Mesenchymal stem cell (in vitro differentiated cells and primary cell): ENCODE results near the gene PTPRR.
"Not testable (repeated sequence)": the region's sequence is repeated elsewhere in the genome, so short reads cannot be mapped to it uniquely, and the experiment has no call there.

Source experiments
- DNase-seq: peaks from one replicate; pipeline ENCODE4 v3.0.0-alpha.2; 2013
- H2AFZ ChIP-seq: one replicate; pipeline ENCODE4 v1.6.1; 2013; ENCODE audit warnings: low read depth, mild to moderate bottlenecking, control low read depth, inconsistent platforms, low read length, moderate library complexity
- H2AK5ac ChIP-seq: 2 replicates; pipeline ENCODE4 v1.6.1; 2013; ENCODE audit warnings: low read length, moderate library complexity, mild to moderate bottlenecking, inconsistent platforms; ENCODE audit not compliant: severe bottlenecking
- H2BK120ac ChIP-seq: one replicate; pipeline ENCODE4 v1.6.1; 2013; ENCODE audit warnings: low read depth, mild to moderate bottlenecking, inconsistent platforms, low read length, moderate library complexity
- H2BK12ac ChIP-seq, 2 experiments: one replicate each; pipeline ENCODE4 v1.6.1; 2013; ENCODE audit warnings: inconsistent platforms in 2 of 2, low read length in 2 of 2, mild to moderate bottlenecking in 2 of 2, moderate library complexity in 2 of 2, control low read depth in 1 of 2
- H2BK15ac ChIP-seq: one replicate; pipeline ENCODE4 v1.6.1; 2013; ENCODE audit warnings: mild to moderate bottlenecking, low read depth, inconsistent platforms; ENCODE audit not compliant: poor library complexity, severe bottlenecking
- H2BK5ac ChIP-seq: 2 replicates; pipeline ENCODE4 v1.6.1; 2013; ENCODE audit warnings: low read depth, mild to moderate bottlenecking, low read length, control low read depth, inconsistent platforms; ENCODE audit not compliant: poor library complexity, severe bottlenecking
- H3K14ac ChIP-seq, 2 experiments: one replicate each; pipeline ENCODE4 v1.6.1; 2013; ENCODE audit warnings: inconsistent platforms in 2 of 2, low read length in 2 of 2, control low read depth in 1 of 2, mild to moderate bottlenecking in 1 of 2, moderate library complexity in 1 of 2
- H3K18ac ChIP-seq, 2 experiments: one replicate each; pipeline ENCODE4 v1.6.1; 2013; ENCODE audit warnings: inconsistent platforms in 2 of 2, low read length in 2 of 2, control low read depth in 1 of 2, low read depth in 1 of 2, mild to moderate bottlenecking in 1 of 2
- H3K23ac ChIP-seq, 2 experiments: one replicate each; pipeline ENCODE4 v1.6.1; 2013; ENCODE audit warnings: inconsistent platforms in 2 of 2, low read length in 2 of 2, mild to moderate bottlenecking in 2 of 2, moderate library complexity in 2 of 2, control low read depth in 1 of 2
- H3K27ac ChIP-seq: 2 replicates; pipeline ENCODE4 v1.5.1; 2013; ENCODE audit warnings: mild to moderate bottlenecking, moderate library complexity, low read length, control low read depth, inconsistent platforms; ENCODE audit not compliant: poor library complexity, severe bottlenecking
- H3K27me3 ChIP-seq, 2 experiments: 2 replicates each; pipeline versions ENCODE4 v1.6.1 to v1.7.0; 2013; ENCODE audit warnings: low read length in 2 of 2, mild to moderate bottlenecking in 2 of 2, moderate library complexity in 2 of 2, control low read depth in 1 of 2, inconsistent platforms in 1 of 2; ENCODE audit not compliant: control insufficient read depth in 1 of 2, insufficient read depth in 1 of 2
- H3K36me3 ChIP-seq, 2 experiments: 2 replicates each; pipeline versions ENCODE4 v1.6.1 to v1.7.0; 2013; ENCODE audit warnings: low read length in 2 of 2, control low read depth in 1 of 2, inconsistent platforms in 1 of 2, low read depth in 1 of 2, mild to moderate bottlenecking in 1 of 2; ENCODE audit not compliant: insufficient read depth in 2 of 2, control insufficient read depth in 1 of 2
- H3K4ac ChIP-seq, 2 experiments: one replicate each; pipeline ENCODE4 v1.6.1; 2013; ENCODE audit warnings: inconsistent platforms in 2 of 2, low read length in 2 of 2, mild to moderate bottlenecking in 2 of 2, moderate library complexity in 2 of 2, control low read depth in 1 of 2, low read depth in 1 of 2
- H3K4me1 ChIP-seq: 2 replicates; pipeline ENCODE4 v1.6.1; 2013; ENCODE audit warnings: low read depth, low read length, control low read depth; ENCODE audit not compliant: control insufficient read depth, insufficient read depth
- H3K4me2 ChIP-seq: 2 replicates; pipeline ENCODE4 v1.6.1; 2013; ENCODE audit warnings: low read length, mild to moderate bottlenecking, inconsistent platforms; ENCODE audit not compliant: poor library complexity, severe bottlenecking
- H3K4me3 ChIP-seq, 2 experiments: 2 replicates each; pipeline versions ENCODE4 v1.5.1 to v1.7.0; 2013; ENCODE audit warnings: low read length in 2 of 2, mild to moderate bottlenecking in 2 of 2, control low read depth in 1 of 2, low read depth in 1 of 2; ENCODE audit not compliant: insufficient read depth in 1 of 2
- H3K79me1 ChIP-seq: replicated peaks from 2 replicates; pipeline ENCODE4 v1.6.1; 2013; ENCODE audit warnings: mild to moderate bottlenecking, control low read depth, low read length, inconsistent platforms; ENCODE audit not compliant: poor library complexity, severe bottlenecking
- H3K9ac ChIP-seq: 2 replicates; pipeline ENCODE4 v1.7.0; 2013; ENCODE audit warnings: mild to moderate bottlenecking, low read length, moderate library complexity
- H3K9me3 ChIP-seq: 2 replicates; pipeline ENCODE4 v1.7.0; 2013; ENCODE audit warnings: mild to moderate bottlenecking, low read length; ENCODE audit not compliant: control insufficient read depth
- H4K8ac ChIP-seq: one replicate; pipeline ENCODE4 v1.6.1; 2013; ENCODE audit warnings: inconsistent platforms, mild to moderate bottlenecking, low read length, moderate library complexity
- H4K91ac ChIP-seq: one replicate; pipeline ENCODE4 v1.6.1; 2013; ENCODE audit warnings: mild to moderate bottlenecking, low read length, inconsistent platforms
- WGBS: methylation state at CpG from one replicate; pipeline ENCODE4 v1.1.7; 2013; ENCODE audit warnings: mixed read lengths; 5-methylcytosine and 5-hydroxymethylcytosine counted together

The PTPRR gene

DNA sequence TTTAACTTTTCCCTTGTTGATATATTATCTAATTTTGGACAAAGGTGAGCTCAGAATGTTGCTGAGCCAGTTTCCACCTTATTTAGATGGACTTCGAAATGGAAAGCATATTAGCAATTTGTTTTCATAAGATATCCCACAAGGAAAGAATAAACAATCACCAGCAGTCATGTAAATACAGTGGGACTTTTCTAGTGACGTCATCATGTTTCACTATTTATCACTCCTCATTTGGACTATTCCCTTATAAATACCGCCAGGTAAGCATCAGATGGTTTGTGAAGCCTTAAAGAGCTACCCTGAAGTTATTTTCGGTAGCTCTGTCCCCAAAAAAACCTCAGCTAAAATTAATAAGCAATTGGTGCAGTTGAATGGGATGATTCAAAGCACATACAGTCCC, 110.7 kb downstream of the PTPRR start:
- no peak overlapping the region for H2BK12ac ChIP-seq
- no peaks in the 10 kb centered on the region for H3K36me3 ChIP-seq

DNA sequence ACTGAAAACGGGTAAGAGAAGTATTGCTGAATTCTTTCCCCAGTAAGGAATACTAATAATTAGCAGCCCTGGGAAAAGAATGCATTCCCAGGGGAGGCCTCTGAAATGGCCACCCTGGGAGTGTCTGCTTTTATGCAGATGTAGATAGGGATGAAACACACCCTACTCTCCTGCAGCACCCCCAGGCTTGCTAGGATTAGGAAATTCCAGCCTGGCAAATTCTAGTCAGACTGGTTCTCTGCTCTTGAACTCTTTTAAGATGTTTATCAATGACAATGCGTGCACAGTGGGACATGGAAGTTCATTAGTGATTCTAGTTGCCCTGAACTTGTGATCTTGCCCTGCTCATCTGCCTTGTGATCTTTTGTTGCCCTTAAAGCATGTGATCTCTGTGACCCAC, 112.5 kb downstream of the PTPRR start:
- not testable (repeated sequence) for H3K27me3 ChIP-seq, H4K91ac ChIP-seq, H3K9me3 ChIP-seq, H3K9ac ChIP-seq, H3K79me1 ChIP-seq, H2BK12ac ChIP-seq, H3K4ac ChIP-seq, H4K8ac ChIP-seq, H2BK15ac ChIP-seq, H3K14ac ChIP-seq, H3K4me1 ChIP-seq, DNase-seq, H3K4me2 ChIP-seq, H3K27ac ChIP-seq, H2BK120ac ChIP-seq, H3K36me3 ChIP-seq, H3K23ac ChIP-seq, H2AFZ ChIP-seq, H2BK5ac ChIP-seq, H3K4me3 ChIP-seq, H2AK5ac ChIP-seq, H3K18ac ChIP-seq
- 66% methylated on average over 1 of the region's 2 CpGs for WGBS

More for the DNA sequence above, 110.7 kb downstream of the PTPRR start:
- no peak overlapping the region for H2BK15ac ChIP-seq
- no peak overlapping the region for H3K4me3 ChIP-seq
- no peak overlapping the region for H2BK5ac ChIP-seq
- H2AK5ac ChIP-seq: no peak overlapping the region
- no peak overlapping the region for H3K9ac ChIP-seq
- no peak overlapping the region for H3K4me2 ChIP-seq
- H4K91ac ChIP-seq: no peak overlapping the region
- no peak for DNase-seq
- peaks cover 6% of the 10 kb centered on the region for H3K9me3 ChIP-seq
- 72% methylated on average over 3 of the region's 4 CpGs for WGBS
- no peak overlapping the region for H3K27ac ChIP-seq
- no peak overlapping the region for H3K14ac ChIP-seq
- no peak overlapping the region for H4K8ac ChIP-seq
- peaks cover 0 to 10% of the 10 kb centered on the region in 2 experiments for H3K27me3 ChIP-seq
- no peak overlapping the region for H3K4ac ChIP-seq
- H3K79me1 ChIP-seq: no peaks in the 10 kb centered on the region
- H3K4me1 ChIP-seq: no peaks in the 10 kb centered on the region
- H2BK120ac ChIP-seq: no peak overlapping the region
- no peak overlapping the region for H2AFZ ChIP-seq
- no peak overlapping the region for H3K18ac ChIP-seq
- no peak overlapping the region for H3K23ac ChIP-seq

DNA sequence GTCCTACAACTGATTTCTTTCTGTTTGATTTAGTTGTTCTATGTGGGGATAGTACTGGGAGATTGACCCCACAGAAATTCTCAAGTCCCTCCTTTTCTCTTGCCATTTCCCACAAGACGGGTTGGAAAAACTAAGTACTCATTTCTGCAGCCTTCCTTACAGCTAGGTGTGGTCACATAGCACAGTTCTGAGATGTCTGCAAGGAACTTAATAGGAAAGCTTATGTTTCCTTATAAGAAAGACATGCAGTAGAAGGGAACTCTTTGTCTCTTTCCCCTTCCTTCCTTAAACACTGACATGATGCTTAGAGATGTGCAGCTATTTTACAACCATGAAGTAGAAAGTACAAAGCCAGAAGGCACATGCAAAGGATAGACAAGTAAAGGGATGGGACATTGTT, 113.7 kb downstream of the PTPRR start:
- Histone ChIP-seq H3K4ac (no peak overlapping the region), H3K4me2 (no peak overlapping the region), H4K91ac (no peak overlapping the region), H3K18ac (no peak overlapping the region), H3K9me3 (no peaks in the 10 kb centered on the region), H2BK5ac (no peak overlapping the region), H2BK120ac (no peak overlapping the region), H3K4me3 (no peak overlapping the region), H3K4me1 (no peaks in the 10 kb centered on the region), H3K79me1 (no peaks in the 10 kb centered on the region), H3K14ac (no peak overlapping the region), H3K23ac (no peak overlapping the region), H4K8ac (no peak overlapping the region), H3K27ac (no peak overlapping the region), H3K36me3 (no peaks in the 10 kb centered on the region), H2BK12ac (no peak overlapping the region), H2AFZ (no peak overlapping the region), H2BK15ac (no peak overlapping the region), H3K9ac (no peak overlapping the region), H3K27me3 (no peaks in the 10 kb centered on the region), H2AK5ac (no peak overlapping the region)
- no CpG with 5 or more reads among the region's 1 CpG for WGBS
- DNase-seq: no peak

DNA sequence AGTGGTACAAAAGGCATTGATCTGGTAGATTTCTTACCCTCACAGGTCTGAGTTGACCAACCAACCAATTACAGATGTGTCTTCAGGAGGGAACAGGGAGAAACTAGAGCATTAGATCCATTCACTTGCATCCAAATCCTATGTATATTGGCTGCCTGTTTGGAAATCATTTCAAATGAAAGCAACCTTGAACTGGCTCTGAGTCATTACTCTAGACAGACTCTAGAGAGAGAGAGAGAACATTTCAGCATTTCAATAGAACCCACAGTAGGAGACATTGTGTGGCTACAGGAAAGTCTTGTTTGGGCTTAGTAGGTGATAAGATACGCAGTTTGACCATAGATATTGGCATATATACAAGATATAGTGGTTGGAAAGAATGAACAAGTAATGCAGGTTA, 114.5 kb downstream of the PTPRR start:
- Histone ChIP-seq H4K91ac (no peak overlapping the region), H3K18ac (no peak overlapping the region), H4K8ac (no peak overlapping the region), H2BK12ac (no peak overlapping the region), H3K4me1 (no peaks in the 10 kb centered on the region), H3K23ac (no peak overlapping the region), H3K9ac (no peak overlapping the region), H3K27me3 (no peaks in the 10 kb centered on the region), H2BK5ac (no peak overlapping the region), H2BK15ac (no peak overlapping the region), H2AK5ac (no peak overlapping the region), H2BK120ac (no peak overlapping the region), H3K27ac (no peak overlapping the region), H3K9me3 (no peaks in the 10 kb centered on the region), H3K4me2 (no peak overlapping the region), H3K14ac (no peak overlapping the region), H3K79me1 (no peaks in the 10 kb centered on the region), H3K4ac (no peak overlapping the region), H3K36me3 (no peaks in the 10 kb centered on the region), H3K4me3 (no peak overlapping the region), H2AFZ (no peak overlapping the region)
- WGBS: 46% methylated on average over 1 of the region's 1 CpG
- no peak for DNase-seq
